HEK293 (cell line): ENCODE data around the gene NOL4L.

ENCODE experiments used
- CTCF ChIA-PET: fragments of 350-600 bp; formaldehyde crosslinking; extraction: SDS; loops from one replicate; lab custom pipeline; 2021; ENCODE audit warnings: antibody characterized with exemption; lab: Yijun Ruan, JAX
- POLR2A ChIA-PET: fragments of 300-600 bp; formaldehyde crosslinking; extraction: SDS; loops from one replicate; lab custom pipeline; 2020; ENCODE audit warnings: antibody characterized with exemption, inconsistent platforms; lab: Yijun Ruan, JAX
- H3K27ac ChIP-seq: fragments of 200-500 bp; sonication (Bioruptor generic); 2 replicates; pipeline ENCODE4 v1.5.1; 2014; ENCODE audit warnings: low read depth, low read length, control low read depth, inconsistent platforms; ENCODE audit errors: extremely low read depth
- H3K36me3 ChIP-seq, 2 experiments: fragments of 200-500 bp in 1 of 2; sonication (Bioruptor generic) in 1 of 2; 1 replicate in 1 of 2; 2 replicates in 1 of 2; pipeline ENCODE4 v1.5.1; 2014 to 2017; ENCODE audit warnings: inconsistent platforms in 2 of 2, low read length in 2 of 2; ENCODE audit not compliant: control insufficient read depth in 2 of 2, insufficient read depth in 1 of 2
- H3K4me1 ChIP-seq: fragments of 200-500 bp; sonication (Bioruptor generic); 2 replicates; pipeline ENCODE4 v1.5.1; 2014; ENCODE audit warnings: mild to moderate bottlenecking, low read length, inconsistent platforms; ENCODE audit not compliant: control insufficient read depth, insufficient read depth
- H3K4me3 ChIP-seq: 2 replicates; pipeline ENCODE4 v1.5.1; 2011; ENCODE audit warnings: low read depth, mild to moderate bottlenecking, control low read depth, low read length, moderate library complexity
- H3K9me3 ChIP-seq: fragments of 200-500 bp; sonication (Bioruptor generic); 2 replicates; pipeline ENCODE4 v1.5.1; 2014; ENCODE audit warnings: low read depth, low read length, inconsistent platforms; ENCODE audit not compliant: control insufficient read depth, insufficient read depth
- PATZ1 ChIP-seq: fragments of 450-650 bp; formaldehyde crosslinking; IDR thresholded peaks from 2 replicates; pipeline ENCODE4 v1.5.1; 2016; ENCODE audit warnings: missing biosample characterization, missing genetic modification characterization
- PRDM2 ChIP-seq: fragments of 450-650 bp; formaldehyde crosslinking; IDR thresholded peaks from 2 replicates; pipeline ENCODE4 v1.5.1; 2016; ENCODE audit warnings: missing biosample characterization, missing genetic modification characterization, borderline replicate concordance
- ZBTB17 ChIP-seq: fragments of 450-650 bp; formaldehyde crosslinking; IDR thresholded peaks from 2 replicates; pipeline ENCODE4 v1.5.1; 2016; ENCODE audit warnings: missing biosample characterization, missing genetic modification characterization
- ZBTB20 ChIP-seq: fragments of 450-650 bp; formaldehyde crosslinking; IDR thresholded peaks from 2 replicates; pipeline ENCODE4 v1.5.1; 2016; ENCODE audit warnings: missing biosample characterization, missing genetic modification characterization
- ZBTB7A ChIP-seq: fragments of 450-650 bp; formaldehyde crosslinking; IDR thresholded peaks from 2 replicates; pipeline ENCODE4 v1.5.1; 2016; ENCODE audit warnings: low read depth, missing biosample characterization, missing genetic modification characterization
- ZFP41 ChIP-seq: fragments of 450-650 bp; formaldehyde crosslinking; IDR thresholded peaks from 2 replicates; pipeline ENCODE4 v1.5.1; 2016; ENCODE audit warnings: missing biosample characterization, missing genetic modification characterization, borderline replicate concordance
- ZIC2 ChIP-seq: fragments of 450-650 bp; formaldehyde crosslinking; IDR thresholded peaks from 2 replicates; pipeline ENCODE4 v1.5.1; 2016; ENCODE audit warnings: missing biosample characterization, missing genetic modification characterization
- ZNF140 ChIP-seq: fragments of 450-650 bp; formaldehyde crosslinking; IDR thresholded peaks from 2 replicates; pipeline ENCODE4 v1.5.1; 2016; ENCODE audit warnings: missing biosample characterization, missing genetic modification characterization
- ZNF18 ChIP-seq: fragments of 450-650 bp; formaldehyde crosslinking; IDR thresholded peaks from 2 replicates; pipeline ENCODE4 v1.5.1; 2016; ENCODE audit warnings: missing biosample characterization, missing genetic modification characterization
- ZNF184 ChIP-seq: fragments of 450-650 bp; IDR thresholded peaks from 2 replicates; pipeline ENCODE4 v1.5.1; 2018; ENCODE audit warnings: missing biosample characterization, mild to moderate bottlenecking, missing genetic modification characterization
- ZNF37A ChIP-seq: fragments of 450-650 bp; IDR thresholded peaks from 2 replicates; pipeline ENCODE4 v1.5.1; 2018; ENCODE audit warnings: missing biosample characterization, missing genetic modification characterization
- ZNF624 ChIP-seq: fragments of 450-650 bp; formaldehyde crosslinking; IDR thresholded peaks from 2 replicates; pipeline ENCODE4 v1.5.1; 2017; ENCODE audit warnings: missing biosample characterization, missing genetic modification characterization

Gene NOL4L

GRCh38 chr20:32605167-32605656 lies 20.1 kb upstream of the NOL4L start:
- TF ChIP-seq ZIC2 (tag by site-specific recombination) (peak; percentile 34; the same call in 1 of the 2 replicates), ZBTB20 (tag by site-specific recombination) (peak; percentile 17; the same call in 1 of the 2 replicates), ZNF624 (tag by site-specific recombination) (no peak), ZBTB17 (tag by site-specific recombination) (peak; percentile 87), ZNF140 (tag by site-specific recombination) (no peak), PATZ1 (no peak), ZNF18 (no peak)
- CTCF ChIA-PET = interaction anchor here (0.7 to 0.8 kb wide), 2 partner anchors 49 to 89 kb away, joined by 3 to 8 read pairs; no protein-coding TSS in a partner anchor
- POLR2A ChIA-PET = no interaction called here
- H3K4me1 ChIP-seq = no peaks in the 10 kb centered on the region
- no peaks in the 10 kb centered on the region for H3K9me3 ChIP-seq
- H3K4me3 ChIP-seq = no peak overlapping the region
- H3K27ac ChIP-seq = no peak overlapping the region
- no peaks in the 10 kb centered on the region for H3K36me3 ChIP-seq

- ChIA-PET POLR2A (no interaction called here), CTCF (no interaction called here)
- no peak overlapping the region for H3K27ac ChIP-seq
- H3K4me3 ChIP-seq = no peak overlapping the region
- no peaks in the 10 kb centered on the region for H3K4me1 ChIP-seq
- no peaks in the 10 kb centered on the region for H3K36me3 ChIP-seq
- no peaks in the 10 kb centered on the region for H3K9me3 ChIP-seq
- TF ChIP-seq ZNF184 (tag by site-specific recombination) (no peak), ZNF37A (tag by site-specific recombination) (no peak), ZFP41 (no peak), PRDM2 (tag by site-specific recombination) (no peak), ZBTB7A (no peak)
These were observed 18.1 kb upstream of the NOL4L start for GRCh38 chr20:32603046-32603726.
